ENCODE measurements around the gene GRIN1.

Gene GRIN1

DNA sequence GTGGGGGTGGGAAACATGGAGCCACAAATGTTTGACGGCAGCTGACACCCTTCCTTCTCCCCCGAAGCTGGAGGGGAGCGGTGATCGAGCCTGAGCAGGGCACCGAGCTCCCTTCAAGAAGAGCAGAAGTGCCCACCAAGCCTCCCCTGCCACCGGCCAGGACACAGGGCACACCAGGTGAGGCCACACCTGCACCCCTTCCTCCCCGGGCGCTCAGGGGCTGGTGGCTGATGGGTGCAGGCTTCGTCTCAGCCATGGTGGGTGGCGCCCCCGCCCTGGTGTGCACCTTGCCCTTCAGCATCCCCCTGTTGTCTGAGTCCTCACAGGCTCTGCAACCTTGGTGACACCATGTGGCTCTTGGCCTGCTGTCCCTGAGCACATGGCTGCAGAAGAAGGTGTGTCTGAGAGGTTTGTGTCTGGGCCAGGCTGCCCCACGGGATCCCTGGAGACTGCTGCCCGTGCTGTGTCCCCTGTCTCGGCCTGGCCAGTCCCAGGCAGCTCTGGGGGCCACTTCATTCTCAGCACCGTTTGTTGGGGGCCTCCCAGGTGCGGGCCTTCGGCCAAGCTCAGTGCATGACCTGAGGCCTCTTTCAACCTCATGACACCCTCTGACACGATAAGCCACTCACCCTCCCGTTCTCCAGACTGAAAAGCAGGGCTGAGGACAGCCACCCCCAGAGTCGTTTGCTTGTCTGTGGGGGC is 41.0 kb upstream of the GRIN1 start:
- ChIA-PET CTCF (no interaction called here), POLR2A (interaction anchor here (0.8 to 1.3 kb wide), 2 partner anchors 10 to 11 kb away, joined by 4 to 7 read pairs; partner anchors contain the start of gene MAN1B1)
- DNase-seq (ENCODE audit: extremely low spot score) = no peak
- no peak for TF ChIP-seq SUZ12 (IDR thresholded peaks at IDR 0.05)

DNA sequence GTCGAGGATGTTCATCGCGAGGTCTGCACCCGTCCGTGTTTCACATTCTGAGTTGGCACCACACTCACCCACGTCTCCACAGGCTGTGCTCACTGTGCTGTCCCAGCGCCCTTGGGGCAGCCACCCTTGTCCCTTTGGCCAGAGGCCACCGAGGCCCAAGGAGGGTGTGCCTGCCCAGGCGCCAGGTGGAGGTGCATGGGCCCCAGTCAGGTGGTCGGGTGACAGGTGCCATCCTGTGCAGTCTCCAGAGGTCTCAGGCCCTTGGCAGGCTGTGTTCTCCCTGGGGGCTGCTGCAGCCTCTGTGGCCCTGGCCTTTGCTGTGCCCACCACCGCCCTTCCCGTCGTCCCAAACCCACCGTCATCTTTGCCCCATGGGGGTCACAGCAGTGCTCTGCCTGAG is 39.7 kb upstream of the GRIN1 start:
- DNase-seq (ENCODE audit: extremely low spot score) = no peak
- TF ChIP-seq CTBP1 (IDR thresholded peaks at IDR 0.05; ENCODE audit: borderline replicate concordance) (no peak), ZNF384 (IDR thresholded peaks at IDR 0.05) (no peak), HDGF (IDR thresholded peaks at IDR 0.05; ENCODE audit: borderline replicate concordance) (no peak), L3MBTL2 (conservative IDR thresholded peaks at IDR 0.05) (no peak), FOXM1 (IDR thresholded peaks at IDR 0.05; ENCODE audit: borderline replicate concordance) (no peak), FOXK2 (IDR thresholded peaks at IDR 0.05) (no peak), LEF1 (IDR thresholded peaks at IDR 0.05; ENCODE audit: borderline replicate concordance) (no peak)
- ChIA-PET POLR2A (no interaction called here), CTCF (no interaction called here)

DNA sequence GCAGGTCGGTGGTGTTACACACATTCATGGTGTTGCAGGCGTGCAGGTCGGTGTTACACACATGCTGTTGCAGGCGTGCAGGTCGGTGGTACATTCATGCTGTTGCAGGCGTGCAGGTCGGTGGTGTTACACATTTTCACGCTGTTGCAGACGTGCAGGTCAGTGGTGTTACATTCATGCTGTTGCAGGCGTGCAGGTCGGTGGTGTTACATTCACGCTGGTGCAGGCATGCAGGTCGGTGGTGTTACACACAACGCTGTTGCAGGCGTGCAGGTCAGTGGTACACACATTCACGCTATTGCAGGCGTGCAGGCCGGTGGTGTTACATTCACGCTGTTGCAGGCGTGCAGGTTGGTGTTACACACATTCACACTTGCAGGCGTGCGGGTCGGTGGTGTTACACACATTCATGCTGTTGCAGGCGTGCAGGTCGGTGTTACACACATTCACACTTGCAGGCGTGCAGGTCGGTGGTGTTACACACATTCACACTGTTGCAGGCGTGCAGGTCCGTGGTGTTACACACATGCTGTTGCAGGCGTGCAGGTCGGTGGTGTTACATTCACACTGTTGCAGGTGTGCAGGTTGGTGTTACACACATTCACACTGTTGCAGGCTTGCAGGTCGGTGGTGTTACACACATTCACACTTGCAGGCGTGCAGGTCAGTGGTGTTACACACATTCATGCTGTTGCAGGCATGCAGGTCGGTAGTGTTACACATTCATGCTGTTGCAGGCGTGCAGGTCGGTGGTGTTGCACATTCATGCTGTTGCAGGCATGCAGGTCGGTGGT is 35.6 kb upstream of the GRIN1 start:
- no peak for DNase-seq (ENCODE audit: extremely low spot score)
- ChIA-PET POLR2A (no interaction called here), CTCF (interaction anchor here (0.6 kb wide), 1 partner anchor 72 kb away, joined by 4 read pairs; no protein-coding TSS in a partner anchor)
- TF ChIP-seq HDGF (IDR thresholded peaks at IDR 0.05; ENCODE audit: borderline replicate concordance) (no peak), FOXM1 (IDR thresholded peaks at IDR 0.05; ENCODE audit: borderline replicate concordance) (no peak), SP1 (IDR thresholded peaks at IDR 0.05) (no peak), NFRKB (IDR thresholded peaks at IDR 0.05) (no peak), FOXA1 (IDR thresholded peaks at IDR 0.05) (no peak), L3MBTL2 (conservative IDR thresholded peaks at IDR 0.05) (no peak), BHLHE40 (IDR thresholded peaks at IDR 0.05; ENCODE audit: borderline replicate concordance) (no peak), FOXK2 (IDR thresholded peaks at IDR 0.05) (no peak), ELF4 (IDR thresholded peaks at IDR 0.05) (no peak), LEF1 (IDR thresholded peaks at IDR 0.05; ENCODE audit: borderline replicate concordance) (no peak)

DNA sequence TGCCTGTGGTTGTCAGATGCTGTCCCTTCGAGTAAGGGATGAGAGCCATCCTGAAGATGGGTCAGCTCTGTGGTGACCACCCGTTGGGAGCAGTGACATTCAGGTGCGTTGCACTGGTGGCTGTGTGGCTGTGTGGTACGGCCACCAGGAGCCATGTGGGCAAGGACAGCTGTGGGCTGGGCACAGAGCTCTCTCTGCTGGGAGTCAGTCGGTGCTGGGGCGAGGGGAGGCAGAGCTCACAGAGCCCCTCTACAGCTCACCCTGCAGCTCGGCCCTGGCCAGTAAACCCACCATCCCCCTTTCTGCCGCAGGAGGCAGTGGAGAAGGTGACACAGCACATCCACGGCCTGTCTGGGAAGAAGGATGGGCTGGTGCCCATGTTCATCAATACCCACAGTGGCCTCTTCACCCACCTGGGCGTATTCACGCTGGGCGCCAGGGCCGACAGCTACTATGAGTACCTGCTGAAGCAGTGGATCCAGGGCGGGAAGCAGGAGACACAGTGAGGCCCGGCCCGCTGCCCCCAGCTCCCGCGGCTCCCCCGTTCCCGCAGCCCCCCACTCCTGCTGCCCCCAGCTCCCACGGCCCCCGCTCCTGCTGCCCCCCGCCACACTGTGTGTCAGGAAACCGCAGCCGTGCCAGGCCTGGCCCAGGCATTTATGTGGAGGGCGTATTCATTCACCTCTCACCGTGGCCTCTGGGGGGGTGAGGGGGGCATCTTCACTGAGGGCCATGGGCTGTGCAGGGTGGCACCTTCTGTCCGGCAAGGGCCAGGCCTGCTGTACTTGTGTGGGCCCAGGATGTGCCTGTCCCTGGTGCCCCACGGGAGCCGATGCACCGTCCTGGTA is 32.9 kb upstream of the GRIN1 start:
- DNase-seq (ENCODE audit: extremely low spot score) = no peak
- no peak for TF ChIP-seq ARNT (IDR thresholded peaks at IDR 0.05)
- TF ChIP-seq NFRKB (IDR thresholded peaks at IDR 0.05) = no peak
- TF ChIP-seq FOXK2 (IDR thresholded peaks at IDR 0.05) = no peak
- no peak for TF ChIP-seq BHLHE40 (IDR thresholded peaks at IDR 0.05; ENCODE audit: borderline replicate concordance)
- no peak for TF ChIP-seq CTBP1 (IDR thresholded peaks at IDR 0.05; ENCODE audit: borderline replicate concordance)
- TF ChIP-seq HDGF (IDR thresholded peaks at IDR 0.05; ENCODE audit: borderline replicate concordance) = no peak
- no peak for TF ChIP-seq TARDBP (IDR thresholded peaks at IDR 0.05)
- no peak for TF ChIP-seq L3MBTL2 (conservative IDR thresholded peaks at IDR 0.05)
- no peak for TF ChIP-seq FOXA1 (IDR thresholded peaks at IDR 0.05)
- TF ChIP-seq LEF1 (IDR thresholded peaks at IDR 0.05; ENCODE audit: borderline replicate concordance) = no peak
- ChIA-PET POLR2A (interaction anchor here (1.4 kb wide), 1 partner anchor 19 kb away, joined by 4 read pairs; the partner anchor contains the start of gene MAN1B1), CTCF (no interaction called here)

DNA sequence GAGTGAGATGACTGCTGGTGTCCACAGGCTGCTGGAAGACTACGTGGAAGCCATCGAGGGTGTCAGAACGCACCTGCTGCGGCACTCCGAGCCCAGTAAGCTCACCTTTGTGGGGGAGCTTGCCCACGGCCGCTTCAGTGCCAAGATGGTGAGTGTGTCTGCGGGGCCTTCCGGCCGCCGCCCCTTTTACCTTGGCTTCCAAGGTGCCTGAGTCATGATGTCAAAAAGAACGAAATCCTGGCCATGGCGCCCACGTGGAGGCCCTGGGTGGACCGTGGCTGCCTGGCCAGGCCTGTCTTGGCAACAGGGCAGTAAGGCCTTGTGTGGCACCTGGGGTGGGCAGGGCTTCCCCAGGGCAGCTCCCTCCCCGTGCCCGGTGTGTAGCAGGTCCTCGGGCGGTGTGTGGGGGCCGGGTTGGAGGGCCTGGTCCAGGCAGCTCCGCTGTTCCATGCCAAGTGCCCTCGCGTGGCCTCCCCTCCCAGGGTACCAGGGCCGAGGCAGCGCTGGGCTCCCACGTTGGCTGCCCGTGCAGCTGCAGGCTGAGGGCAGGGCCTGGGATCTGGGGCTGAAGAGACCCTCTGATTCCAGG is 32.2 kb upstream of the GRIN1 start:
- ChIA-PET CTCF (no interaction called here), POLR2A (interaction anchor here (1.1 to 1.6 kb wide), 2 partner anchors 20 to 116 kb away, joined by 3 to 4 read pairs; partner anchors contain the start of genes MAN1B1 and RNF208)
- DNase-seq (ENCODE audit: extremely low spot score) = no peak
- TF ChIP-seq FOXA1 (IDR thresholded peaks at IDR 0.05) = no peak
- TF ChIP-seq CTBP1 (IDR thresholded peaks at IDR 0.05; ENCODE audit: borderline replicate concordance) = no peak
- no peak for TF ChIP-seq FOXK2 (IDR thresholded peaks at IDR 0.05)
- no peak for TF ChIP-seq HDGF (IDR thresholded peaks at IDR 0.05; ENCODE audit: borderline replicate concordance)
- TF ChIP-seq BHLHE40 (IDR thresholded peaks at IDR 0.05; ENCODE audit: borderline replicate concordance) = no peak
- no peak for TF ChIP-seq SP1 (IDR thresholded peaks at IDR 0.05)
- no peak for TF ChIP-seq ELF4 (IDR thresholded peaks at IDR 0.05)
- TF ChIP-seq, protein P1, sequence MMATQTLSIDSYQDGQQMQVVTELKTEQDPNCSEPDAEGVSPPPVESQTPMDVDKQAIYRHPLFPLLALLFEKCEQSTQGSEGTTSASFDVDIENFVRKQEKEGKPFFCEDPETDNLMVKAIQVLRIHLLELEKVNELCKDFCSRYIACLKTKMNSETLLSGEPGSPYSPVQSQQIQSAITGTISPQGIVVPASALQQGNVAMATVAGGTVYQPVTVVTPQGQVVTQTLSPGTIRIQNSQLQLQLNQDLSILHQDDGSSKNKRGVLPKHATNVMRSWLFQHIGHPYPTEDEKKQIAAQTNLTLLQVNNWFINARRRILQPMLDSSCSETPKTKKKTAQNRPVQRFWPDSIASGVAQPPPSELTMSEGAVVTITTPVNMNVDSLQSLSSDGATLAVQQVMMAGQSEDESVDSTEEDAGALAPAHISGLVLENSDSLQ (IDR thresholded peaks at IDR 0.05) = no peak
- no peak for TF ChIP-seq ZNF384 (IDR thresholded peaks at IDR 0.05)
- no peak for TF ChIP-seq SUZ12 (IDR thresholded peaks at IDR 0.05)
- TF ChIP-seq L3MBTL2 (conservative IDR thresholded peaks at IDR 0.05) = no peak
- TF ChIP-seq TARDBP (IDR thresholded peaks at IDR 0.05) = no peak
- TF ChIP-seq LEF1 (IDR thresholded peaks at IDR 0.05; ENCODE audit: borderline replicate concordance) = no peak
- TF ChIP-seq ARNT (IDR thresholded peaks at IDR 0.05) = no peak
- TF ChIP-seq NFRKB (IDR thresholded peaks at IDR 0.05) = no peak
- TF ChIP-seq FOXM1 (IDR thresholded peaks at IDR 0.05; ENCODE audit: borderline replicate concordance) = no peak

DNA sequence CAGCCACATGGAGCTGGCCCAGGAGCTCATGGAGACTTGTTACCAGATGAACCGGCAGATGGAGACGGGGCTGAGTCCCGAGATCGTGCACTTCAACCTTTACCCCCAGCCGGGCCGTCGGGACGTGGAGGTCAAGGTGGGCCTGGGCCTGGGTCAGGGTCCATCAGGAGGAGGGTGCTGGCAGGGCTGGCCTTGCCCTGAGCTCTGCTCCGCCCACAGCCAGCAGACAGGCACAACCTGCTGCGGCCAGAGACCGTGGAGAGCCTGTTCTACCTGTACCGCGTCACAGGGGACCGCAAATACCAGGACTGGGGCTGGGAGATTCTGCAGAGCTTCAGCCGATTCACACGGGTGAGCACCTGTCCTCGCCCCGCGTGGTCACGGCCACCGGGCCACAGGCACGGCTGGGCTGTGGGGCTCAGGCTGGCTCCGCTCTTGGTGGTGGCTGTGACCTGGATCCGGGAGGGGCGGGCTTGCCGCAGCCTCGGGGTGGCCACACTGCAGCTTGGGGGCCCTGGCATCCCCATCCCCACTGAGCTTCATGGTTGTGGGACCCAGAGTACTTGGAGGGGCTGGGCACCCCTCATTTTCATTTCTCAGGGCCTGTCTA is 31.5 kb upstream of the GRIN1 start:
- POLR2A ChIA-PET = interaction anchor here (1.1 to 1.6 kb wide), 2 partner anchors 21 to 115 kb away, joined by 3 to 4 read pairs; partner anchors contain the start of genes MAN1B1 and RNF208
- DNase-seq (ENCODE audit: extremely low spot score) = no peak
- TF ChIP-seq FOXA1 (IDR thresholded peaks at IDR 0.05) = no peak
- no peak for TF ChIP-seq NFRKB (IDR thresholded peaks at IDR 0.05)
- no peak for TF ChIP-seq LEF1 (IDR thresholded peaks at IDR 0.05; ENCODE audit: borderline replicate concordance)
- TF ChIP-seq FOXK2 (IDR thresholded peaks at IDR 0.05) = no peak
- no peak for TF ChIP-seq CTBP1 (IDR thresholded peaks at IDR 0.05; ENCODE audit: borderline replicate concordance)
- TF ChIP-seq L3MBTL2 (conservative IDR thresholded peaks at IDR 0.05) = no peak
- CTCF ChIA-PET = no interaction called here
